Suprapubic skin (tissue), 4 donors: ENCODE measurements around the gene ARF5. TPM values are rescaled to one million over a fixed set of nuclear protein-coding genes. Genes with fewer than 3 reads are reported as not detected.

ENCODE experiments used
- DNase-seq, 2 donors: peaks; one replicate each; pipeline ENCODE4 v3.0.0-alpha.2; 2019; ENCODE audit warnings: low spot score in 2 of 2
- H3K27ac ChIP-seq: fragments of 200-600 bp; sonication (generic); one replicate; pipeline ENCODE4 v1.5.1; 2019
- H3K27me3 ChIP-seq: fragments of 200-600 bp; sonication (generic); one replicate; pipeline ENCODE4 v1.5.1; 2019
- H3K36me3 ChIP-seq: fragments of 200-600 bp; sonication (generic); one replicate; pipeline ENCODE4 v1.5.1; 2019
- H3K4me1 ChIP-seq: fragments of 200-600 bp; sonication (generic); one replicate; pipeline ENCODE4 v1.5.1; 2019
- H3K4me3 ChIP-seq: fragments of 200-600 bp; sonication (generic); one replicate; pipeline ENCODE4 v1.5.1; 2019; ENCODE audit warnings: mild to moderate bottlenecking
- H3K9me3 ChIP-seq: fragments of 200-600 bp; sonication (generic); one replicate; pipeline ENCODE4 v1.5.1; 2019
- EP300 ChIP-seq: sonication (generic); formaldehyde crosslinking; IDR thresholded peaks from one replicate; pipeline ENCODE4 v1.6.1; 2017; ENCODE audit warnings: antibody characterized with exemption
- POLR2A ChIP-seq, 2 donors: fragments of 450-650 bp; IDR thresholded peaks; one replicate each; pipeline ENCODE4 v1.6.1; 2017; ENCODE audit warnings: antibody characterized with exemption in 2 of 2, mild to moderate bottlenecking in 2 of 2, moderate library complexity in 2 of 2
- POLR2AphosphoS5 ChIP-seq, 3 donors: sonication (generic); formaldehyde crosslinking; IDR thresholded peaks; one replicate each; pipeline ENCODE4 v1.6.1; 2017; ENCODE audit warnings: antibody characterized with exemption in 3 of 3
- WGBS: methylation state at CpG from one replicate; pipeline ENCODE4 v1.1.5; 2018; 5-methylcytosine and 5-hydroxymethylcytosine counted together
- total RNA-seq, 4 donors: library from RNA; depleted of rRNA; stranded (reverse); fragments of >200 nt; gene quantifications; one replicate each; pipeline ENCODE4 v1.1.0, GENCODE V29; 2016
- TF ChIP-seq, protein P1 (sequence below), 2 donors: fragments of 200-600 bp in 1 of 2; fragments of 450-650 bp in 1 of 2; sonication (generic) in 1 of 2; IDR thresholded peaks; one replicate each; pipeline ENCODE4 v1.5.1; 2016 to 2019; ENCODE audit warnings: antibody characterized with exemption in 2 of 2, mild to moderate bottlenecking in 1 of 2, moderate library complexity in 1 of 2

Gene ARF5
- total RNA-seq, 4 donors from 2014 or later: 121 to 235 (median 220) TPM

- Histone ChIP-seq H3K4me3 (no peak overlapping the region), H3K36me3 (no peaks in the 10 kb centered on the region), H3K27ac (no peak overlapping the region), H3K4me1 (peaks cover 4% of the 10 kb centered on the region), H3K9me3 (no peaks in the 10 kb centered on the region), H3K27me3 (peaks cover 11% of the 10 kb centered on the region)
- TF ChIP-seq EP300 (no peak), POLR2AphosphoS5 (IDR thresholded peaks at IDR 0.05) (no peak), POLR2A (IDR thresholded peaks at IDR 0.05) (no peak)
- TF ChIP-seq, protein P1, sequence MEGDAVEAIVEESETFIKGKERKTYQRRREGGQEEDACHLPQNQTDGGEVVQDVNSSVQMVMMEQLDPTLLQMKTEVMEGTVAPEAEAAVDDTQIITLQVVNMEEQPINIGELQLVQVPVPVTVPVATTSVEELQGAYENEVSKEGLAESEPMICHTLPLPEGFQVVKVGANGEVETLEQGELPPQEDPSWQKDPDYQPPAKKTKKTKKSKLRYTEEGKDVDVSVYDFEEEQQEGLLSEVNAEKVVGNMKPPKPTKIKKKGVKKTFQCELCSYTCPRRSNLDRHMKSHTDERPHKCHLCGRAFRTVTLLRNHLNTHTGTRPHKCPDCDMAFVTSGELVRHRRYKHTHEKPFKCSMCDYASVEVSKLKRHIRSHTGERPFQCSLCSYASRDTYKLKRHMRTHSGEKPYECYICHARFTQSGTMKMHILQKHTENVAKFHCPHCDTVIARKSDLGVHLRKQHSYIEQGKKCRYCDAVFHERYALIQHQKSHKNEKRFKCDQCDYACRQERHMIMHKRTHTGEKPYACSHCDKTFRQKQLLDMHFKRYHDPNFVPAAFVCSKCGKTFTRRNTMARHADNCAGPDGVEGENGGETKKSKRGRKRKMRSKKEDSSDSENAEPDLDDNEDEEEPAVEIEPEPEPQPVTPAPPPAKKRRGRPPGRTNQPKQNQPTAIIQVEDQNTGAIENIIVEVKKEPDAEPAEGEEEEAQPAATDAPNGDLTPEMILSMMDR (IDR thresholded peaks at IDR 0.05): no peak
- DNase-seq: no peak
These were observed 37.1 kb downstream of the ARF5 start for GRCh38 chr7:127625331-127625730.

GRCh38 chr7:127628445-127628844 is 40.2 kb downstream of the ARF5 start:
- H3K27ac ChIP-seq: no peak overlapping the region
- no peak for DNase-seq
- TF ChIP-seq POLR2A (IDR thresholded peaks at IDR 0.05) (no peak), POLR2AphosphoS5 (IDR thresholded peaks at IDR 0.05) (no peak), EP300 (no peak)
- TF ChIP-seq, protein P1 (IDR thresholded peaks at IDR 0.05): no peak
- no peaks in the 10 kb centered on the region for H3K9me3 ChIP-seq
- H3K4me1 ChIP-seq: no peaks in the 10 kb centered on the region
- H3K36me3 ChIP-seq: no peaks in the 10 kb centered on the region
- no peak overlapping the region for H3K4me3 ChIP-seq
- H3K27me3 ChIP-seq: no peaks in the 10 kb centered on the region
- WGBS: 72% methylated on average over 3 of the region's 3 CpGs

DNA sequence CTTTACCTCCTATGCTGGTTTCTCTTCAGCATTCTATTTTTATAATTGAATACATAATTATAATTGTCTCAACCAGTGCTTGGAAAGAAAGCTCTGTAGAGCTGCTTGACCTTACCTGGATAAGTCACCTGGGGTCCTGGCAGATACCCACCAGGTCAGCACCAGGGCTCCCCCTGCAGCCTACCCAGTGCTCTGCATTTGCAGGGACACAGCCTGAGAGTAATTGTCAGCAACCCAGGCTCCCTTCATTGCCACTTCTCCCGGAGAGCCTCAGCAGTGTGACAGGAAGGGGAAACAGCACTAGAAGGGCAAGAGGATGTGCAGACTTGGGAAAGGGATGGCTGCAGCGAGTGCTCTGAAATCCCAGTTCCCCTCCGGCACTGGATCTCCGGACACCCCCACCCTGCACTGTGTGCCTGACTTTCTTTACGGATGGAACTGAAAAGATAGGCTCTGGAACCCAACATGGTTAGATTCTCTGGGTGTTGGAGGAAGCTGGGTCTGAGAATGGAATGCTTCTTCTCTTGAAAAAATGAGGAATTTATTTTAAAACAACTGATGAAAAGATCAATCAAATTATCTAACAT is 41.1 kb downstream of the ARF5 start:
- no peak for DNase-seq
- TF ChIP-seq, protein P1 (IDR thresholded peaks at IDR 0.05): no peak
- TF ChIP-seq POLR2A (IDR thresholded peaks at IDR 0.05) (no peak), POLR2AphosphoS5 (IDR thresholded peaks at IDR 0.05) (no peak), EP300 (no peak)
- H3K27me3 ChIP-seq: no peaks in the 10 kb centered on the region
- H3K36me3 ChIP-seq: no peaks in the 10 kb centered on the region
- no peaks in the 10 kb centered on the region for H3K9me3 ChIP-seq
- no peak overlapping the region for H3K4me3 ChIP-seq
- no peak overlapping the region for H3K27ac ChIP-seq
- no peaks in the 10 kb centered on the region for H3K4me1 ChIP-seq
- 24% methylated on average over 5 of the region's 5 CpGs for WGBS

- no peaks in the 10 kb centered on the region for H3K4me1 ChIP-seq
- H3K27me3 ChIP-seq: no peaks in the 10 kb centered on the region
- no peak for DNase-seq
- TF ChIP-seq, protein P1 (IDR thresholded peaks at IDR 0.05): no peak
- TF ChIP-seq EP300 (no peak), POLR2A (IDR thresholded peaks at IDR 0.05) (no peak), POLR2AphosphoS5 (IDR thresholded peaks at IDR 0.05) (no peak)
- no peaks in the 10 kb centered on the region for H3K36me3 ChIP-seq
- H3K27ac ChIP-seq: no peak overlapping the region
- H3K4me3 ChIP-seq: no peak overlapping the region
- no peaks in the 10 kb centered on the region for H3K9me3 ChIP-seq
- WGBS: 76% methylated on average over 7 of the region's 7 CpGs
These were observed 44.2 kb downstream of the ARF5 start for GRCh38 chr7:127632276-127632910.

- no peak overlapping the region for H3K27ac ChIP-seq
- TF ChIP-seq POLR2A (IDR thresholded peaks at IDR 0.05): no peak
- TF ChIP-seq EP300: no peak
- TF ChIP-seq, protein P1 (IDR thresholded peaks at IDR 0.05): no peak
- no peak for TF ChIP-seq POLR2AphosphoS5 (IDR thresholded peaks at IDR 0.05)
- H3K36me3 ChIP-seq: no peaks in the 10 kb centered on the region
- H3K9me3 ChIP-seq: no peaks in the 10 kb centered on the region
- no peaks in the 10 kb centered on the region for H3K4me1 ChIP-seq
- H3K4me3 ChIP-seq: no peak overlapping the region
- H3K27me3 ChIP-seq: no peaks in the 10 kb centered on the region
- 48% methylated on average over 3 of the region's 3 CpGs for WGBS
- no peak for DNase-seq
These were observed 47.6 kb downstream of the ARF5 start for GRCh38 chr7:127635659-127636285.
